ENCODE data around the gene OR9A4.

The OR9A4 gene

GRCh38 chr7:141946796-141947195, 30.6 kb downstream of the OR9A4 start, which contains the start of gene CLEC5A:
Gene CLEC5A, minus strand, starts transcription at chr7:141946974. Its CDS starts 682 bp downstream, at chr7:141946292.
- no peak for DNase-seq (ENCODE audit: low spot score)

GRCh38 chr7:141949021-141949420, 32.8 kb downstream of the OR9A4 start:
- DNase-seq (ENCODE audit: low spot score), result no peak

DNA sequence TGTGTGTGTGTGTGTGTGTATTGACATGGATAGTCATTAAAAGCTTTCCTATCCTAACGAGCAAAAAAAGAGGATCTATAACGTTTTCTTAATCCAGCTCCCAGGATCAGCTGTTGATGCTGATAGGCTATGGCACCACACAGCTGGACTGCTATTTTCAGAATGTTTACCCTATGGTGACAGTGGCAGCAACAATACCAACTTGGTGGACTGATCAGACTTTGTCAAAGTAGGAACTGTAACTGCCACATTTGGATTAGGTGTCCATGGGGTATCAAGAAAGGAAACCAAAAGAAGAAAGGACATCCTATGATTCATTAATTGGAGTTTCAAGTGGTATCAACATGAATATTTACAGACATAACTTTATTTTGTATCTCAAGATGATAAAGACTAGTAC, 33.3 kb downstream of the OR9A4 start:
- no peak for DNase-seq (ENCODE audit: low spot score)

GRCh38 chr7:141949911-141950310, 33.7 kb downstream of the OR9A4 start:
- no peak for DNase-seq (ENCODE audit: low spot score)

- DNase-seq (ENCODE audit: low spot score), result no peak
These were observed 34.6 kb downstream of the OR9A4 start for GRCh38 chr7:141950806-141951205.

- no peak for DNase-seq (ENCODE audit: low spot score)
These were observed 36.3 kb downstream of the OR9A4 start for GRCh38 chr7:141952461-141952860.

GRCh38 chr7:141954334-141954733, 38.1 kb downstream of the OR9A4 start:
- no peak for DNase-seq (ENCODE audit: low spot score)

GRCh38 chr7:141956084-141956483, 39.9 kb downstream of the OR9A4 start:
- DNase-seq (ENCODE audit: low spot score), result no peak

GRCh38 chr7:141960687-141961422, 44.7 kb downstream of the OR9A4 start:
- DNase-seq (ENCODE audit: low spot score), result no peak

Data from SK-N-DZ (cell line).